ENCODE data around the gene SCARF2.
A peak's percentile ranks its signal among the peaks of the same experiment; 100 is the strongest.

Gene SCARF2

GRCh38 chr22:20439928-20440575, 2.4 kb upstream of the SCARF2 start:
- DNase-seq (ENCODE audit: low read depth), result no peak

- no peak for DNase-seq (ENCODE audit: low read depth)
Observed at GRCh38 chr22:20439556-20439927, 1.9 kb upstream of the SCARF2 start.

GRCh38 chr22:20438678-20439492, 1.3 kb upstream of the SCARF2 start:
- DNase-seq (ENCODE audit: low read depth), result no peak

GRCh38 chr22:20438427-20438677, 727 bp upstream of the SCARF2 start:
- DNase-seq (ENCODE audit: low read depth), result no peak

- no peak for DNase-seq (ENCODE audit: low read depth)
Observed at GRCh38 chr22:20436768-20437612, 635 bp downstream of the SCARF2 start.

GRCh38 chr22:20436307-20436767, 1.3 kb downstream of the SCARF2 start:
- DNase-seq (ENCODE audit: low read depth), result no peak

- DNase-seq (ENCODE audit: low read depth), result no peak
Observed at GRCh38 chr22:20435436-20436306, 2.0 kb downstream of the SCARF2 start.

GRCh38 chr22:20434773-20435172, 2.9 kb downstream of the SCARF2 start:
- DNase-seq (ENCODE audit: low read depth), result no peak

GRCh38 chr22:20434264-20434751, 3.3 kb downstream of the SCARF2 start:
- DNase-seq (ENCODE audit: low read depth), result no peak

- DNase-seq (ENCODE audit: low read depth), result no peak
Observed at GRCh38 chr22:20433686-20434241, 3.9 kb downstream of the SCARF2 start.

GRCh38 chr22:20433191-20433590, 4.4 kb downstream of the SCARF2 start:
- no peak for DNase-seq (ENCODE audit: low read depth)

- no peak for DNase-seq (ENCODE audit: low read depth)
Observed at GRCh38 chr22:20432244-20432686, 5.4 kb downstream of the SCARF2 start.

- DNase-seq (ENCODE audit: low read depth), result no peak
Observed at GRCh38 chr22:20431511-20432192, 6.0 kb downstream of the SCARF2 start.

- DNase-seq (ENCODE audit: low read depth), result peak; percentile 29
Observed at GRCh38 chr22:20430720-20431510, 6.7 kb downstream of the SCARF2 start.

GRCh38 chr22:20430101-20430719, 7.4 kb downstream of the SCARF2 start:
- DNase-seq (ENCODE audit: low read depth), result no peak

- DNase-seq (ENCODE audit: low read depth), result peak; percentile 61
Observed at GRCh38 chr22:20429254-20430100, 8.1 kb downstream of the SCARF2 start.

- no peak for DNase-seq (ENCODE audit: low read depth)
Observed at GRCh38 chr22:20428496-20429253, 8.9 kb downstream of the SCARF2 start.

GRCh38 chr22:20427945-20428417, 9.6 kb downstream of the SCARF2 start:
- no peak for DNase-seq (ENCODE audit: low read depth)
